GM21515 (cell line): ENCODE results near the gene RSPH6A.
"Not testable (repeated sequence)": the region's sequence is repeated elsewhere in the genome, so short reads cannot be mapped to it uniquely, and the experiment has no call there.

Source experiments
- ATAC-seq: cut with Tn5 transposase; IDR thresholded peaks from one replicate; pipeline ENCODE4 v1.9.1; 2021; ENCODE audit not compliant: unreplicated experiment

Gene RSPH6A

DNA sequence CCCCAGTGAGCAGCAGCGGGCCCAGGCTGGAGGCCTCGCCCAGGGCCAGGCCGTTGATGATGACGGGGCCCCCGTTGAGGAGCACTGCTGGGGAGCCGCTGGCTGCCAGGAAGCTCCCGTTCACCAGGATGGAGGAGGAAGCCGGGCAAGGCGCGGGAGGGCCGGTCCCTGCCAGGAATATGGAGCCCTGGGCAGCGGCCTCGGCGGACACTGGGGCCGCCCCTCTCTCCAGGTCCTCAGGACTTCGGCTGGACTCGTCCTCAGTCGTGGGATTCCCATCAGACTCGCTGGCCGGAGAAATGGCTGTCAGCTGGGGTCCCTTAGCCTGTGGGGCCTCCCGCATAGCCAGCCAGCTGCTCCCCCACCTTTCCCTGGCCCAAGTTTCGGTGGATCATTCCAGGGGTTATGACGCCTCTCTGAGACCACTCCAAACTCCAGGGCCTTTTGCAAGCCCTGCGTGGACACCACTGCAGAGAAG, 48.2 kb downstream of the RSPH6A start:
- no peak for ATAC-seq

DNA sequence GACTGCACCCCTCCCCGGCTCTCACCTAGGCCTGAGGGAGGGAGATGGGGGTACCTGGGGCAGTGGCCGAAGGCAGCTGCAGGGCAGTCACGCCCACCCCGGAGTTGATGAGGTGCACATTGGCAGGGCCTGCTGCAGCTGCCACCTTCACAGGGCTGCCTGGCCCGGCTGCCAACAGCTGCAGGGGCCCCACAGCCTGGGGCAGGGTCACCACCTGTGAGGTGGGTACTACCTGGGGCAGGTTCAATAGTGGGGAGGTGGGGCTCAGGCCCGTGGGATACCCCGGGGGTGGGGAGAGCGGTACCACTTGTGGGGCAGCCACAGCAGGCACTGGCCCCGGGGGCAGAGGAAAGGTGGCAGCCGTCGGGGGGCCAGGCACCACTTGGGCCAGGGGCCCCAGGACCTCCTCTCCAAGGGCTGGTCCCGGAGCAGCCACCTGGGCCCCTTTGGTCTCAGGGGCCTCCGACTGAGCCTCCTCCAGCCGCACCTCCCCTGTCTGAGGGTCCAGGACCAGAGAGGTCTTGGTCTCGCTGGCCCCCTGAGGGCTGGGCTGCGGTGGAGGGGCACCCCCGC, 48.7 kb downstream of the RSPH6A start:
- no peak for ATAC-seq

DNA sequence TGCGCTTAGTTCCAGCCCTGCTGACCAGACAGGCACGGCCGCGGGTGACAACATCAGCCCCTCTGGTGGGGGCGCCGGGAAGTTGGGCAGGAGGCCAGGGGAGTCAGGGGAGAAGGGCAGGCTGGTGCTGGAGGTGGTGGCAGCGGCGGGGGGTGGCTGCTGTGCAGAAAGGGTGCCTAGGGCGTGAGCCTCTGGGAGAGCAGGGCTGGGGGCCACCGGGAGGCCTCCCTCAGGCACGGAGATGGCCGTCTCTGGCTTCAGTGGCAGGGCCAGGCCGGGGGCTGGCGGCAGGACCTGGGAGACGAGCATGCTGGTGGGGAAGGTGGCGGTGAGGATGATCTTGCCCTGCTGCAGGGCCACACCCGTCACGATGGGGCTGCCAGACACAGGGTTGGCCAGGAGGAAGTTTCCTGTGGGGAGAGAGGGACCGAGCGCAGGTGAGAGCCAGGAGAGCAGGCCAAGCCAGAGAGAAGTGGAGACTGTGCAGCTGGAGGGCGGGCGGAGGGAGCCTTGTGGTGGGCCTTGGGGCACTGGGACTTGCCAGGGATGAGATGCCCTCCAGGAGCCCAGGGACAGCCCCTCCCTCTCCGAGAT, 49.3 kb downstream of the RSPH6A start:
- ATAC-seq = no peak

DNA sequence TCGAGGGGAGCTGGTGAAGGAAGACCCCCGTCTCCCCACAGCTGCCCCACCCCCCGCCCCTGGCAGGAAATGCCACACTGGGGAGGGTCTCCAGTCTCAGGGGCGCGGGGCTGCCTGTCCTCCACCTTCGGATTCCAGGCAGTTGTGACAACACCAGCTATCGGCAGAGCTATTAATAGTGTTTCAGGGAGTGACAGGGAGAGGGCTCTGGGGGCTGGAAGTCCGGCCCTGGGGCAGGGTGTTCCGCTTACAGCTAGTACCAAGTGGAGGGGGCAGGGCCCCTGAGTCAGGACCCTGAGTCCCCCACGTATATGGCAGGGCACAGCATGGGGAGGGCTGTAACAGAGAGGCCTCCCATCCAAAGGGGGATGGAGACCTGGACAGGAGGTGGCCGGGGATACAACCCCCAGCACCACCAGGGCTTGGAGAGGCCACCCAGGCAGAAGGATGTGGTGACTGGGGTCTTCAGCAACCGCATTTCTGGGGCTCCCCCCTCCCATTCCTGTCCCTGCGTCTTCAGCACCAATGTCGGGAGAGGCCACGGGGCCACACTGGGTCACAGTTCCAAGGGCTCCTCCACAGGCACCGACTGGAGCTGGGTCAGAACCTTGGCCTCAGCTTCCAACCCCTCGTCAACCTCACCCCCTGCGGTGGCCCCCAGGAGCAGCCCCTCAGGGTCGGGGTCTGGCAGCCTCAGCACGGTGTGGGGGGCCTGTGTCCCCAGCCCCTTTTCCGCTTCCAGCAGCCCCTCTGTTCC, 50.0 kb downstream of the RSPH6A start:
- no peak for ATAC-seq

DNA sequence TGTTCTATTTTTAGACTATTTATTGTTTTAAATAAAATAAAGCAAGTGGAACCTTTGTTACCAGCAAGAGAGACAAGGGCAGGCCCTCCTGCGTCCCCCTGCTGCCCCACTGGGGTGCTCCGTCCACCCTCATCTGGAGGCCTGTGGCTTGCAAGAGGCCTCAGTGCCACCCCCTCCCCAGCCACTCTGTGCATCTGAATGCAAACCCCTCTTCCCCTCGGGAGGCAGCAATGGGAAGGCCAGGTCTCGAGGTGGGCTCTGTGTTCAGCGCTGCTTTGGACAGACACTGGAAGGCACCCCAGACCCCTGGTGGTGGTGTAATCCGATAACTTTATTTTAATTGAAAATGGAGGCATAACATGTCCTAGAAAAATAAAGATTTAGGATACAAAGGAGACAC, 50.6 kb downstream of the RSPH6A start:
- ATAC-seq = no peak

DNA sequence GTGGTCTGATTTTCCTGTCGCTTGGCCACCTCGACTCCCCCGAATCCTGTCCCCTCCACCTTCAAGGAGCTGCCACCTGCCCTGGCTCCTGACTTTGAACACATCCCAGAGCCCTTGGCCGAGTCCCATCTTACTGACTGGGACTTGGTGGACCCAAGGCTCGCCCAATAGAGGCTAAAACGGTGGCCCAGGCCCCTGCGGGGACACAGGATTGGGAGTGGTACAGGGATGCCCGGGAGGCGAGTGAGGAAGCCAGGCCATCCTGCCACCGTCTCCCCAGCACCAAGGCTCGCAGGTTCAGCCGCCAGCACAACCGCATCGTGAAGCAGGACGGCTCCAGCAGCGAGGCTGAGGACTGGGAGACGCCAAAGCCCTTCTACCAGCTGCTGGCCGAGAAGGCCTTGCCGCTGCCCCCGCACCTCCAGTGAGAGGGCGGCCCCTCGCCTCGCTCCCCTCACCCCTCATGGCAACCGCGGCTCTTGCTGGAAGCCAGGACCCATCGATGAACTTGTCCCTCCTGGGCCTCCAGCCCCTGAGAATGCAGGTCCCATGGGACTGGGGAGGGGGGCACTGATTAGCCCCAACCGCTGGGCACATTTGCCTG, 51.3 kb downstream of the RSPH6A start:
- no peak for ATAC-seq

DNA sequence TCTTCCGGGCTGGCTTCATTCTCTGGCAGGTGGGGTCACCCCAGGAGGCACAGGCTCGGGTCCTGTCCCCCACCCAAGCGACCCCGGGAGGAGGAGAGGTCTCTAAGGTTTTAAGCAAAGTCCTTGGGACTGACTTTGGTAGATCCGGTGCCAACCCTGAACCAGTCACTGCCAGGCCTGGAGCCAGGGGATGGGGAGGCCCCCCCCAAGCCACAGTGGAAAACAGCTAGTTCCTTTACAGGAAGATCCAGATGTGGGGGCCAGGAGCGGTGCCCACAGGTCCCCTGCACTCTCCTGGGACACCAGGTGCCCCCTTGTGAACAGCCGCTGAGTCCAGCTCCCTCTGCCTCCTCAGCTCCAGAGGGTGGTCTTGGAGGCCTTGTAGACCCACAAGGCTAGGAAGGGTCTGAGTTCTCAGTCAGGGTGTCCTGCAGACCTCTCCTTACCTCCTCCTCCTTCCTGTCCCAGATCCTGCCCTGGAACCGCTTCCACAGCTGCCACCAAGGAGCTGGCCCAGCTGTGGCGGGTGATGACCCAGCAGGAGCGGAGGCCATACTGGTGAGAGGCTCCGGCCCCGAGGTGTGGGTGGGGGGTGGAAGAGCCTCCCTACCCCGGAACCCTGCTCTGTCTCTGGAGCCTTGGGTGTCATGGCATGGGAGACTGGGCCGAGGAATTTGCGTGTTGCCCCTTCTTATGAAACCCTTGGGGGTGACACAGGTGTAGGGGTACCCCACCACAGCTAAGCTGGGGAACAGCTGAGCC, 52.1 kb downstream of the RSPH6A start:
- ATAC-seq = no peak

DNA sequence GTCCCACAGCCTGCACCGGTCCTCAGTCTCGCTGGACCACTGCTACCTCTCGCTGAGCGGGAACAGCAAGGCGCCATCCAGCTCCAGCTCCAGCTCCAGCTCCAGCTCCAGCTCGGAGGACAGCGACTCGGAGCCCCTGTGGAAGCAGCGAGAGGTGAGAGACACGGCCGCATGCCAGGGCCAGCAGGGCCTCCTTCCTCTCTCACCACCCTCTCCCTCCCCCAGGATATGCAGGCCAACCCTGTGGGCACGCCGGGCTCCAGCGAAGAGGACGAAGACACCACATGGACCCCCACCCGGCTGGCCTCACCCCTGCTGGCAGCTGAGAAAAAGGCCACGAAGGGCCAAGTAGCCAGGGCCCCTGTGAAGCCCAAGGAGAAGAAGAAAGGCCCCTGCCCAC, 53.4 kb downstream of the RSPH6A start:
- no peak for ATAC-seq

DNA sequence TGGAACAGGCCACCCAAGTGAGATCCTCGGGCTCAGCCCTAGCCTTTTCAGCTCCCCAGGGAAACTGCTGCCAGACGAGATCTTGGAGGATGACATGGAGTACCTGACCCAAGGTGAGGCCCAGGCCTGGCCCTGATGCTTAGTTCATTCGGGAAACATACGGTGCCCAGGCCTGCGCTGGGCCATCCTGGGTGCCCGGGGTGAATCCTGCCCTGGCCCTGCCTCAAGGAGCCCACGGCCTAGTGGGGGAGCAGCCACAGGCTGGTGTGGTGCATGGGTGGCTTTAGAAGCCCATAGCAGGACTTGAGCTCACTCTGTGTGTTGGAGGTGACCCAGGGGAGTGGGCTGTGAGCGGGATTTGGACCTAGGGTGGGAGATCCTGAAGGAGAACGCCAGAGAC, 56.2 kb downstream of the RSPH6A start:
- ATAC-seq = no peak

DNA sequence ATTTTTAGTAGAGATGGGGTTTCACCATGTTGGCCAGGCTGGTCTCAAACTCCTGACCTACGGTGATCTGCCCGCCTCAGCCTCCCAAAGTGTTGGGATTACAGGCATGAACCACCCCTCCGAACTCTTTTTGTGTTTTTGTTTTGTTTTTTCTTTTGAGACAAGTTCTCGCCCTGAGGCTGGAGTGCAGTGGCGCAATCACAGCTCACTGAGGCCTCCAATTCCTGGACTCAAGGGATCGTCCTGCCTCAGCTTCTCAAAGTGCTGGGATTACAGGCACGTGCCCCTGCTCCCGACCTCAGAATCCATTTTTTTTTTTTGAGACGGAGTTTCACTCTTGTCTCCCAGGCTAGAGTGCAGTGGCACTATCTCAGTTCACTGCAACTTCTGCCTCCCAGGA, 57.4 kb downstream of the RSPH6A start:
- ATAC-seq = no peak

DNA sequence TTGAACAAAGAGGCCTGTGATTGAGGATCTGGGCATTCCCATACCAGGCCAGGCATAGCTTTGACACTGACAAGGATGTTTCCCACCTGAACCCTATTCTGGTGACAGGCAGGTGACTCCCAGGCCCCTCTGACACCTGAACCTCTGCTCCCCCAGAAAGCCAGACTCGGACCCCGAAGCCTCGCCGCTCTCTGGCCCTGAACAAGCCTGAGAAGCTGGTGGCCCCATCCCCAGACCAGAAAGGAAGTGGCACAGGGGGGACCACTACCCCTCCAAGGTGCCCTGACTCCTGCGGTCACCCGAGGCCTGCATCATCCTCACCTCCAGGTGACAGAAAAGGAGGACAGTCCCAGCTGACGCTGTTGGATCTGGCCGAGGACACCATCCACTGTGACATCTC, 60.8 kb downstream of the RSPH6A start:
- no peak for ATAC-seq

DNA sequence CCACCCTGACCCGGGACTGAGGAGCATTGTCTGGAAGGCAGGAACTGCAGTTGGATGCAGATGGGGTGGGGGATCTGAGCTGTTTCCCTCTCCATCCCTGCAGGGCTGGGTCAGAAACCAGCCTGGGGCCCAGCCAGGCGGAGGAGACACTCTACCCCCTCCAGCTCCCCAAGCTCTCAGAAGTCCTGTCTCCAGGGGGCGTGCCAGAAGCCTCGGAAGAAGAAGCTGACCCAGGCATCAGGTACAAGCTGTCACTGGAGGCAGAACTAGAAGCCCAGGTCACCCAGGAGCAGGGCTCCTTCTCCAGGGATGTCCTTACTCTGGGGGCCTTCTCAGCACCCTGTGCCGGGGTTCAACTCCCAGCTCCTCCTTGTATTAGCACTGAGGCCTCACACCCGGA, 61.6 kb downstream of the RSPH6A start:
- no peak for ATAC-seq

DNA sequence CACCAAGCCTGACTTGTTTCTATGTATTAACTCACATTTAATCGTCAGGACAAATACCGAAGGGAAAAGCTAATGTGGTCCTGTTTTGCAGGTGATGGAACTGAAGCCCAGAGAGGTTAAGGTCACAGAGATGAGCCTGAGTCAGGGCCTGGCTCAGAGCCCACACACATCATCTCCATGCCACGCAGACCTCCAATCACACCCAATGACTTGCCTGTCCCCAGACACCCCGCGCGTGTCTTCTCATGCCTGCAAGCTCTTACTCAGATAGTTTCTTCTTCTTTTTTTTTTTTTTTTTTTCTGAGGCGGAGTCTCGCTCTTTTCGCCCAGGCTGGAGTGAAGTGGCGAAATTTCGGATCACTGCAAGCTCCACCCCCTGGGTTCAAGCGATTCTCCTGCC, 62.5 kb downstream of the RSPH6A start:
- ATAC-seq = no peak

DNA sequence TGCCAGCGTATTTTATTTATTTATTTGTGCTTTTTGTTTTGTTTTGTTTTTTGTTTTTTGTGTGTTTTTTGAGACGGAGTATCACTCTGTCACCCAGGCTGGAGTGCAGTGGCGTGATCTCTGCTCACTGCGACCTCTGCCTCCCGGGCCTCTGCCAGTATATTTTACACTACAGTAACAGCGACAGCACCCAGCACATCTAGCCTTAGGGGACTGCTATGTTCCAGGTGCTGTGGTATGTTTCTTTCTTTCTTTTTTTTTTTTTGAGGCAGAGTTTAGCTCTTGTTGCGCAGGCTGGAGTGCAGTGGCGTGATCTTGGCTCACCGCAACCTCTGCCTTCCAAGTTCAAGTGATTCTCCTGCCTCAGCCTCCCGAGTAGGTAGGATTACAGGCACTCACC, 63.6 kb downstream of the RSPH6A start:
- ATAC-seq = not testable (repeated sequence)

DNA sequence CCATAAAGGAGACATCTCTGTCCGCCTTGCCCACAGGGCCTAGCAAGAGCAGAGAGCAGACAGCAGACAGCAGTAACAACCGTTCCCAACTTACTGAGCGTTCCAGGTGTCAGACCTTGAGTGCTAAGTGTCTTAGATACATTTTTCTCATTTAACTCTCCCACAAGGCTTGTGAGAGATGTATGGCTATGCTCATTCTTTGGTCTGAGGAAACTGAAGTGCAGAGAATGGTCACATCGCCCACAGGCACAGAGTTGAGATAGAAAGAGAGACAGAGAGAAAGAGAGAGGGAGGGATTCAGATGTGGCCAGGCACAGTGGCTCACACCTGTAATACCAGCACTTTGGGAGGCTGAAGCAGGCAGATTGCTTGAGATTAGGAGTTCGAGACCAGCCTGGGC, 67.6 kb downstream of the RSPH6A start:
- no peak for ATAC-seq

DNA sequence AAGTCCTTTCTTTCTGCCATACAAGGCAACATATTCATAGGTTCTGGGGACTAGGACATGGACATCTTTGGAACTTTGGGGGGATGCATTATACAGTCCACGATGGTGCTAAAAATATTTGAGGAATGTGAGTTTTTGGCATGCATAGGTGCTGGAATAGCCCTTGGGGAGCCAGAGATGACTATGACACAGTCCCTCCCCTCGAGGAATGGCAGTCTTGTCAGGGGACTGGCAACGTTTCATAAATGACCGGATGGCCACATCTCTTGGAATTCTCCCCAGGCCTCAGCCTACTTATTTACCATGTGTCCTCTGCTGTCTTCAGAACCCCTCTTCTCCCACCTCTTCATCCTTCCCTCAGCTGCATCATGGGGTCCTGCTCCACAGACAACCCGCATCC, 68.2 kb downstream of the RSPH6A start:
- ATAC-seq = no peak
